H9 (cell line): Measurements from ENCODE around the gene SFI1. TPM values are rescaled to one million over a fixed set of nuclear protein-coding genes. Genes with fewer than 3 reads are reported as not detected.

Source experiments
- DNase-seq: peaks from one replicate; pipeline ENCODE4 v3.0.0-alpha.2; 2017
- H2AFZ ChIP-seq: one replicate; pipeline ENCODE4 v1.6.1; 2013; ENCODE audit warnings: mild to moderate bottlenecking, low read length, control low read depth, moderate library complexity
- H2AK5ac ChIP-seq: 2 replicates; pipeline ENCODE4 v1.6.1; 2013; ENCODE audit warnings: low read length, control low read depth, mixed read lengths; ENCODE audit not compliant: insufficient read length
- H2BK120ac ChIP-seq: one replicate; pipeline ENCODE4 v1.6.1; 2013; ENCODE audit warnings: low read depth, mild to moderate bottlenecking, low read length, control low read depth, inconsistent platforms; ENCODE audit not compliant: poor library complexity, severe bottlenecking
- H2BK12ac ChIP-seq: 2 replicates; pipeline ENCODE4 v1.6.1; 2013; ENCODE audit warnings: low read length, control low read depth, mixed read lengths, low read depth; ENCODE audit not compliant: insufficient read length
- H2BK15ac ChIP-seq: 2 replicates; pipeline ENCODE4 v1.6.1; 2013; ENCODE audit warnings: low read depth, low read length, control low read depth
- H2BK20ac ChIP-seq: one replicate; pipeline ENCODE4 v1.6.1; 2013; ENCODE audit warnings: low read depth, mild to moderate bottlenecking, low read length, control low read depth, inconsistent platforms; ENCODE audit not compliant: poor library complexity, severe bottlenecking
- H2BK5ac ChIP-seq: 2 replicates; pipeline ENCODE4 v1.6.1; 2013; ENCODE audit warnings: low read length, control low read depth, mixed read lengths; ENCODE audit not compliant: insufficient read length
- H3K14ac ChIP-seq: 2 replicates; pipeline ENCODE4 v1.6.1; 2013; ENCODE audit warnings: low read length, control low read depth; ENCODE audit not compliant: insufficient read depth
- H3K18ac ChIP-seq: 2 replicates; pipeline ENCODE4 v1.6.1; 2013; ENCODE audit warnings: low read depth, mild to moderate bottlenecking, mixed read lengths, low read length, control low read depth; ENCODE audit not compliant: insufficient read length
- H3K23ac ChIP-seq: 2 replicates; pipeline ENCODE4 v1.6.1; 2013; ENCODE audit warnings: low read length, control low read depth, mixed read lengths, low read depth; ENCODE audit not compliant: insufficient read length
- H3K23me2 ChIP-seq: 2 replicates; pipeline ENCODE4 v1.6.1; 2013; ENCODE audit warnings: low read depth, mild to moderate bottlenecking, mixed read lengths, low read length, control low read depth; ENCODE audit not compliant: insufficient read length, poor library complexity, severe bottlenecking
- H3K27ac ChIP-seq: 2 replicates; pipeline ENCODE4 v1.5.1; 2013; ENCODE audit warnings: low read length, control low read depth, mixed read lengths, low read depth; ENCODE audit not compliant: insufficient read length
- H3K27me3 ChIP-seq: 2 replicates; pipeline ENCODE4 v1.6.1; 2013; ENCODE audit warnings: low read length, control low read depth, inconsistent platforms; ENCODE audit not compliant: insufficient read depth
- H3K4ac ChIP-seq: 2 replicates; pipeline ENCODE4 v1.6.1; 2013; ENCODE audit warnings: low read depth, mild to moderate bottlenecking, control low read depth, inconsistent platforms, low read length, moderate library complexity
- H3K4me1 ChIP-seq: 2 replicates; pipeline ENCODE4 v1.6.1; 2013; ENCODE audit warnings: low read length, control low read depth, inconsistent platforms; ENCODE audit not compliant: insufficient read depth
- H3K4me2 ChIP-seq: 2 replicates; pipeline ENCODE4 v1.6.1; 2013; ENCODE audit warnings: low read length, control low read depth, mixed read lengths; ENCODE audit not compliant: insufficient read length, insufficient read depth
- H3K56ac ChIP-seq: 2 replicates; pipeline ENCODE4 v1.6.1; 2013; ENCODE audit warnings: low read depth, mild to moderate bottlenecking, mixed read lengths, low read length, control low read depth; ENCODE audit not compliant: insufficient read length
- H3K79me1 ChIP-seq: 2 replicates; pipeline ENCODE4 v1.6.1; 2013; ENCODE audit warnings: low read depth, mild to moderate bottlenecking, moderate library complexity, low read length, control low read depth, inconsistent platforms; ENCODE audit not compliant: insufficient read depth, poor library complexity, severe bottlenecking
- H3K79me2 ChIP-seq: 2 replicates; pipeline ENCODE4 v1.6.1; 2013; ENCODE audit warnings: low read length, control low read depth, inconsistent platforms; ENCODE audit not compliant: insufficient read depth
- H3K9ac ChIP-seq: 2 replicates; pipeline ENCODE4 v1.6.1; 2013; ENCODE audit warnings: low read length, control low read depth, mixed read lengths; ENCODE audit not compliant: insufficient read length; ENCODE audit errors: extremely low read depth
- H3K9me3 ChIP-seq: one replicate; pipeline ENCODE4 v1.6.1; 2013; ENCODE audit warnings: low read depth, low read length, inconsistent platforms; ENCODE audit not compliant: control insufficient read depth
- H3T11ph ChIP-seq: one replicate; pipeline ENCODE4 v1.6.1; 2013; ENCODE audit warnings: mild to moderate bottlenecking, low read length, control low read depth, inconsistent platforms
- H4K20me1 ChIP-seq: one replicate; pipeline ENCODE4 v1.6.1; 2013; ENCODE audit not compliant: control insufficient read depth, insufficient read length, insufficient read depth
- H4K5ac ChIP-seq: 2 replicates; pipeline ENCODE4 v1.6.1; 2013; ENCODE audit warnings: low read depth, mild to moderate bottlenecking, mixed read lengths, low read length, control low read depth; ENCODE audit not compliant: insufficient read length
- H4K8ac ChIP-seq: replicated peaks from 2 replicates; pipeline ENCODE4 v1.6.1; 2013; ENCODE audit warnings: low read length, control low read depth, mixed read lengths, low read depth; ENCODE audit not compliant: insufficient read length
- H4K91ac ChIP-seq: 2 replicates; pipeline ENCODE4 v1.6.1; 2013; ENCODE audit warnings: low read depth, mild to moderate bottlenecking, moderate library complexity, mixed read lengths, low read length, control low read depth; ENCODE audit not compliant: insufficient read length
- H3K27ac Mint-ChIP-seq, 3 experiments: 2 replicates in 2 of 3; 3 replicates in 1 of 3; pipeline ENCODE4 v1.8.0; 2020 to 2021; ENCODE audit warnings: mixed read lengths in 3 of 3, mild to moderate bottlenecking in 1 of 3, moderate library complexity in 1 of 3
- H3K27me3 Mint-ChIP-seq: 2 replicates; pipeline ENCODE4 v1.8.0; 2021; ENCODE audit warnings: low read depth, mild to moderate bottlenecking, moderate library complexity, mixed read lengths
- H3K36me3 Mint-ChIP-seq, 3 experiments: 2 replicates in 2 of 3; 3 replicates in 1 of 3; pipeline ENCODE4 v1.8.0; 2020 to 2021; ENCODE audit warnings: low read depth in 3 of 3, mixed read lengths in 3 of 3; ENCODE audit not compliant: insufficient read depth in 1 of 3
- H3K4me1 Mint-ChIP-seq, 2 experiments: 2 replicates each; pipeline ENCODE4 v1.8.0; 2020; ENCODE audit warnings: mixed read lengths in 2 of 2
- H3K4me3 Mint-ChIP-seq, 2 experiments: 2 replicates in 1 of 2; 3 replicates in 1 of 2; pipeline ENCODE4 v1.8.0; 2020 to 2021; ENCODE audit warnings: mild to moderate bottlenecking in 2 of 2, mixed read lengths in 2 of 2, moderate library complexity in 1 of 2
- H3K9me3 Mint-ChIP-seq, 2 experiments: 2 replicates in 1 of 2; 3 replicates in 1 of 2; pipeline ENCODE4 v1.8.0; 2020; ENCODE audit warnings: mild to moderate bottlenecking in 2 of 2, mixed read lengths in 2 of 2, moderate library complexity in 1 of 2
- CTCF ChIP-seq: fragments of 200-600 bp; sonication (generic); conservative IDR thresholded peaks from 3 replicates; pipeline ENCODE4 v1.8.0; 2021; ENCODE audit warnings: antibody characterized with exemption, mild to moderate bottlenecking
- WGBS: extraction: QIAGEN DNeasy Blood & Tissue Kit; methylation state at CpG from one replicate; pipeline ENCODE4 v1.1.7; 2013; ENCODE audit warnings: missing lambda C conversion rate, low lambda C conversion rate, mixed read lengths; ENCODE audit not compliant: insufficient read length; ENCODE audit errors: extremely low coverage; 5-methylcytosine and 5-hydroxymethylcytosine counted together
- total RNA-seq: library from RNA; stranded (reverse); gene quantifications from 2 replicates; pipeline ENCODE4 v1.2.1, GENCODE V29; 2021

The SFI1 gene
- total RNA-seq, 1 experiment from 2014 or later: 26.4 TPM

- Histone ChIP-seq H3K23me2 (peaks cover 7% of the 10 kb centered on the region), H2BK15ac (no peak overlapping the region), H3K79me2 (no peaks in the 10 kb centered on the region), H3K79me1 (no peaks in the 10 kb centered on the region), H2BK5ac (no peak overlapping the region), H3K4ac (no peak overlapping the region), H3K56ac (no peak overlapping the region), H3K27ac (no peak overlapping the region), H2AFZ (no peak overlapping the region), H4K91ac (no peak overlapping the region), H4K20me1 (no peaks in the 10 kb centered on the region), H4K8ac (no peak overlapping the region), H3K27me3 (no peaks in the 10 kb centered on the region), H2AK5ac (no peak overlapping the region), H3K9me3 (no peaks in the 10 kb centered on the region), H2BK20ac (no peak overlapping the region), H3K18ac (no peak overlapping the region), H2BK120ac (no peak overlapping the region), H3K14ac (no peak overlapping the region; the same call in 1 of the 2 replicates), H4K5ac (no peak overlapping the region), H3T11ph (no peak overlapping the region), H3K4me1 (no peaks in the 10 kb centered on the region; the same call in 1 of the 2 replicates), H3K4me2 (peak overlapping the region; percentile 59), H3K23ac (no peak overlapping the region), H2BK12ac (no peak overlapping the region), H3K9ac (no peak overlapping the region)
- Mint-ChIP-seq H3K27me3 (peaks cover 7% of the 10 kb centered on the region), H3K27ac (no peak overlapping the region; a peak in 1 of 7 replicates), H3K9me3 (no peaks in the 10 kb centered on the region), H3K36me3 (peaks cover 14 to 37% (median 33%) of the 10 kb centered on the region in 3 experiments; a peak in 6 of 7 replicates), H3K4me1 (peaks cover 27% of the 10 kb centered on the region in 2 experiments), H3K4me3 (peak overlapping the region; percentile 80 to 92)
- WGBS: no CpG with 5 or more reads among the region's 61 CpGs
- DNase-seq: peak; percentile 45
- TF ChIP-seq CTCF: no peak
Observed at GRCh38 chr22:31488988-31489617, 7.2 kb upstream of the SFI1 start.
